ENCODE measurements around the gene SRSF10.

DNA sequence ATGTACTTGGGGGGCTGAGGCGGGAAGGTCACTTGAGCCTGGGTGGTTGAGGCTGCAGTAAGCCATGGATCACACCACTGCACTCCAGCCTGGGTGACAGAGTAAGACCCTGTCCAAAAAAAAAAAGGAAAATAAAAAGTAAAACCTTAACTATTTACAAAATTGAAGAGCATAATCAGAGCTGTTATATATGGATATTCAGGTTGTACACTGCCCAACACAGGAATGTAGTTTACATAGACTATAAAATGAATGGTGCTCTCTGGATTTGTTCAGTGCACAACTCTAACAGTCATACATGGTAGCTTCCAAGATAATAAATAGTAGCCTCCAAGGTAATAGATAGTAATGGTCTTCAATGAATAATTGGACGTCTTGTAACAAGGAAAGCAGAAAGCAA, 22.6 kb upstream of the SRSF10 start:
- TF ChIP-seq, protein P1, sequence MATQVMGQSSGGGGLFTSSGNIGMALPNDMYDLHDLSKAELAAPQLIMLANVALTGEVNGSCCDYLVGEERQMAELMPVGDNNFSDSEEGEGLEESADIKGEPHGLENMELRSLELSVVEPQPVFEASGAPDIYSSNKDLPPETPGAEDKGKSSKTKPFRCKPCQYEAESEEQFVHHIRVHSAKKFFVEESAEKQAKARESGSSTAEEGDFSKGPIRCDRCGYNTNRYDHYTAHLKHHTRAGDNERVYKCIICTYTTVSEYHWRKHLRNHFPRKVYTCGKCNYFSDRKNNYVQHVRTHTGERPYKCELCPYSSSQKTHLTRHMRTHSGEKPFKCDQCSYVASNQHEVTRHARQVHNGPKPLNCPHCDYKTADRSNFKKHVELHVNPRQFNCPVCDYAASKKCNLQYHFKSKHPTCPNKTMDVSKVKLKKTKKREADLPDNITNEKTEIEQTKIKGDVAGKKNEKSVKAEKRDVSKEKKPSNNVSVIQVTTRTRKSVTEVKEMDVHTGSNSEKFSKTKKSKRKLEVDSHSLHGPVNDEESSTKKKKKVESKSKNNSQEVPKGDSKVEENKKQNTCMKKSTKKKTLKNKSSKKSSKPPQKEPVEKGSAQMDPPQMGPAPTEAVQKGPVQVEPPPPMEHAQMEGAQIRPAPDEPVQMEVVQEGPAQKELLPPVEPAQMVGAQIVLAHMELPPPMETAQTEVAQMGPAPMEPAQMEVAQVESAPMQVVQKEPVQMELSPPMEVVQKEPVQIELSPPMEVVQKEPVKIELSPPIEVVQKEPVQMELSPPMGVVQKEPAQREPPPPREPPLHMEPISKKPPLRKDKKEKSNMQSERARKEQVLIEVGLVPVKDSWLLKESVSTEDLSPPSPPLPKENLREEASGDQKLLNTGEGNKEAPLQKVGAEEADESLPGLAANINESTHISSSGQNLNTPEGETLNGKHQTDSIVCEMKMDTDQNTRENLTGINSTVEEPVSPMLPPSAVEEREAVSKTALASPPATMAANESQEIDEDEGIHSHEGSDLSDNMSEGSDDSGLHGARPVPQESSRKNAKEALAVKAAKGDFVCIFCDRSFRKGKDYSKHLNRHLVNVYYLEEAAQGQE (IDR thresholded peaks at IDR 0.05; ENCODE audit: unreplicated experiment), result no peak
- TF ChIP-seq JUNB (IDR thresholded peaks at IDR 0.05; ENCODE audit: unreplicated experiment) (no peak), EZH2 (IDR thresholded peaks at IDR 0.05; ENCODE audit: low read depth, unreplicated experiment) (no peak), POLR2AphosphoS5 (IDR thresholded peaks at IDR 0.05; ENCODE audit: low read depth) (no peak), EZH2phosphoT487 (IDR thresholded peaks at IDR 0.05; ENCODE audit: unreplicated experiment) (no peak)

Data from GM23338 (cell line).